Transverse colon (tissue), 4 donors: ENCODE data around the gene CDC16. TPM values are rescaled to one million over a fixed set of nuclear protein-coding genes. Genes with fewer than 3 reads are reported as not detected.

Experiments
- DNase-seq: peaks from one replicate; pipeline ENCODE4 v3.0.0-alpha.2; 2019
- H3K27ac ChIP-seq, 4 donors: fragments of 200-600 bp; sonication (generic); 2 replicates each; pipeline ENCODE4 v1.5.1; 2016 to 2018; ENCODE audit warnings: inconsistent platforms in 4 of 4
- H3K27me3 ChIP-seq: fragments of 200-600 bp; sonication (generic); 2 replicates; pipeline ENCODE4 v1.5.1; 2017; ENCODE audit warnings: inconsistent platforms
- H3K36me3 ChIP-seq, 4 donors: fragments of 200-600 bp; sonication (generic); 2 replicates each; pipeline ENCODE4 v1.5.1; 2017 to 2019; ENCODE audit warnings: inconsistent platforms in 4 of 4
- H3K4me1 ChIP-seq, 4 donors: fragments of 200-600 bp; sonication (generic); 2 replicates each; pipeline ENCODE4 v1.5.1; 2017 to 2020; ENCODE audit warnings: inconsistent platforms in 4 of 4
- H3K4me3 ChIP-seq, 4 donors: fragments of 200-600 bp; sonication (generic); 1 replicate in 1 of 4; 2 replicates in 3 of 4; pipeline versions ENCODE4 v1.5.1 to v1.6.1; 2017 to 2019; ENCODE audit warnings: inconsistent platforms in 4 of 4
- H3K9me3 ChIP-seq, 2 donors: fragments of 200-600 bp; sonication (generic); 2 replicates each; pipeline ENCODE4 v1.5.1; 2017 to 2019; ENCODE audit warnings: inconsistent platforms in 2 of 2
- EP300 ChIP-seq: sonication (generic); formaldehyde crosslinking; IDR thresholded peaks from one replicate; pipeline ENCODE4 v1.6.1; 2017; ENCODE audit warnings: antibody characterized with exemption, low read depth
- POLR2A ChIP-seq: fragments of 450-650 bp; IDR thresholded peaks from one replicate; pipeline ENCODE4 v1.6.1; 2016; ENCODE audit warnings: antibody characterized with exemption, mild to moderate bottlenecking, moderate library complexity
- POLR2AphosphoS5 ChIP-seq, 3 donors: sonication (generic); formaldehyde crosslinking; IDR thresholded peaks; one replicate each; pipeline ENCODE4 v1.6.1; 2016; ENCODE audit warnings: antibody characterized with exemption in 3 of 3
- WGBS, 2 donors: methylation state at CpG; one replicate each; pipeline ENCODE4 v1.1.5; 2018; ENCODE audit warnings: low coverage in 1 of 2; 5-methylcytosine and 5-hydroxymethylcytosine counted together
- in situ Hi-C, 4 donors: fragments of 200-750 bp; cut with MboI; loops; one replicate each; pipeline versions ENCODE4 v1.15.0 to v1.15.1; 2017; ENCODE audit warnings: low sequenced_read_pairs in 3 of 4, low pct_ligation_motif_present in 1 of 4, low pct_unique_long_range_greater_than_20kb in 1 of 4
- intact Hi-C: fragments of 100-400 bp; cut with DNase I; formaldehyde crosslinking; loops from one replicate; pipeline ENCODE4 v1.15.1; 2023; ENCODE audit warnings: low total_unique reads
- total RNA-seq, 4 donors: library from RNA; depleted of rRNA; stranded (reverse); fragments of >200 nt; gene quantifications; one replicate each; pipeline ENCODE4 v1.1.0, GENCODE V29; 2016
- TF ChIP-seq, protein P1 (sequence below), 5 experiments: fragments of 200-600 bp in 3 of 5; fragments of 450-650 bp in 2 of 5; sonication (generic) in 3 of 5; IDR thresholded peaks; 1 replicate in 2 of 5; 2 replicates in 3 of 5; pipeline ENCODE4 v1.5.1; 2016 to 2017; ENCODE audit warnings: antibody characterized with exemption in 5 of 5, inconsistent platforms in 3 of 5, mild to moderate bottlenecking in 2 of 5, moderate library complexity in 1 of 5

CDC16 gene
- total RNA-seq, 4 donors from 2014 or later = 34.8 to 75.4 (median 56.1) TPM

GRCh38 chr13:114285166-114285808 lies 50.6 kb downstream of the CDC16 start:
- no peak overlapping the region for H3K4me3 ChIP-seq
- DNase-seq = no peak
- 91 to 92% methylated on average over 4 of the region's 4 CpGs for WGBS, 2 donors
- H3K27me3 ChIP-seq = no peaks in the 10 kb centered on the region
- H3K4me1 ChIP-seq = peaks cover 10 to 21% (median 17%) of the 10 kb centered on the region in 4 donors
- peaks cover 0 to 22% (median 8%) of the 10 kb centered on the region in 4 donors for H3K36me3 ChIP-seq
- TF ChIP-seq, protein P1, sequence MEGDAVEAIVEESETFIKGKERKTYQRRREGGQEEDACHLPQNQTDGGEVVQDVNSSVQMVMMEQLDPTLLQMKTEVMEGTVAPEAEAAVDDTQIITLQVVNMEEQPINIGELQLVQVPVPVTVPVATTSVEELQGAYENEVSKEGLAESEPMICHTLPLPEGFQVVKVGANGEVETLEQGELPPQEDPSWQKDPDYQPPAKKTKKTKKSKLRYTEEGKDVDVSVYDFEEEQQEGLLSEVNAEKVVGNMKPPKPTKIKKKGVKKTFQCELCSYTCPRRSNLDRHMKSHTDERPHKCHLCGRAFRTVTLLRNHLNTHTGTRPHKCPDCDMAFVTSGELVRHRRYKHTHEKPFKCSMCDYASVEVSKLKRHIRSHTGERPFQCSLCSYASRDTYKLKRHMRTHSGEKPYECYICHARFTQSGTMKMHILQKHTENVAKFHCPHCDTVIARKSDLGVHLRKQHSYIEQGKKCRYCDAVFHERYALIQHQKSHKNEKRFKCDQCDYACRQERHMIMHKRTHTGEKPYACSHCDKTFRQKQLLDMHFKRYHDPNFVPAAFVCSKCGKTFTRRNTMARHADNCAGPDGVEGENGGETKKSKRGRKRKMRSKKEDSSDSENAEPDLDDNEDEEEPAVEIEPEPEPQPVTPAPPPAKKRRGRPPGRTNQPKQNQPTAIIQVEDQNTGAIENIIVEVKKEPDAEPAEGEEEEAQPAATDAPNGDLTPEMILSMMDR (IDR thresholded peaks at IDR 0.05) = no peak
- TF ChIP-seq EP300 (no peak), POLR2AphosphoS5 (IDR thresholded peaks at IDR 0.05) (no peak), POLR2A (no peak)
- no peaks in the 10 kb centered on the region for H3K9me3 ChIP-seq
- H3K27ac ChIP-seq = no peak overlapping the region
- in situ Hi-C loops (no loop called here), intact Hi-C loops (no loop called here)

- intact Hi-C loops = no loop called here
- no peaks in the 10 kb centered on the region for H3K9me3 ChIP-seq
- DNase-seq = no peak
- no peak overlapping the region for H3K27ac ChIP-seq
- peaks cover 0 to 32% (median 11%) of the 10 kb centered on the region in 4 donors for H3K36me3 ChIP-seq
- 96 to 100% methylated on average over 4 to 8 of the region's 8 CpGs for WGBS, 2 donors
- H3K27me3 ChIP-seq = no peaks in the 10 kb centered on the region
- peaks cover 7 to 15% (median 11%) of the 10 kb centered on the region in 4 donors for H3K4me1 ChIP-seq
- H3K4me3 ChIP-seq = no peak overlapping the region
- in situ Hi-C loops = no loop called here
- TF ChIP-seq EP300 = no peak
- TF ChIP-seq POLR2AphosphoS5 (IDR thresholded peaks at IDR 0.05) = no peak
- no peak for TF ChIP-seq POLR2A
- TF ChIP-seq, protein P1 (IDR thresholded peaks at IDR 0.05) = no peak
Observed at GRCh38 chr13:114286808-114287207, 52.1 kb downstream of the CDC16 start.

DNA sequence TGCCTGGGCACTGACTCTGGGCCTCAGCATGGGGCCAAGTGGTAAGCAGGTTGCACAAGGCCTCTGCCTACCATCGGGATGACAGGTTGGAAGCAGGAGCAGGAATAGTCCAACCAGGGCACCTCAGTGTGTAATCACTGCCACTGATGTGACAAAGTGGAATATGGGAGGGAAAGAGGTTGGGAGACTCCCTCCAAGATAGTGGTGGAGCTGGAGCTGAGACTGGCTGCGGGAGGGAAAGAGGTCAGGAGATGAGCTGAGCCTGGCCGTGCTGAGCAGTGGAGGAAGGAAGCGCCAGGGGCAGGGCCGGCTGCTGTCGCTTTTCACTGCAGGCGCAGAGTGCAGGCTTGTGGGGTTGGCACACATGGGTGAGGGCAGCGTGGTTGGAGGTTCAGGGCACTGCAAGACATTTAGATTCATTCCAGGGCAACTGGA lies 53.5 kb downstream of the CDC16 start:
- intact Hi-C loops (no loop called here), in situ Hi-C loops (no loop called here)
- no peak for TF ChIP-seq POLR2A
- no peak for TF ChIP-seq EP300
- no peak for TF ChIP-seq POLR2AphosphoS5 (IDR thresholded peaks at IDR 0.05)
- TF ChIP-seq, protein P1 (IDR thresholded peaks at IDR 0.05) = no peak
- WGBS, 2 donors = 96 to 97% methylated on average over 8 of the region's 8 CpGs
- Histone ChIP-seq H3K27me3 (no peaks in the 10 kb centered on the region), H3K27ac (no peak overlapping the region), H3K36me3 (peaks cover 0 to 39% (median 17%) of the 10 kb centered on the region in 4 donors), H3K4me3 (no peak overlapping the region), H3K4me1 (peaks cover 0 to 8% (median 3%) of the 10 kb centered on the region in 4 donors), H3K9me3 (no peaks in the 10 kb centered on the region)
- DNase-seq = no peak

DNA sequence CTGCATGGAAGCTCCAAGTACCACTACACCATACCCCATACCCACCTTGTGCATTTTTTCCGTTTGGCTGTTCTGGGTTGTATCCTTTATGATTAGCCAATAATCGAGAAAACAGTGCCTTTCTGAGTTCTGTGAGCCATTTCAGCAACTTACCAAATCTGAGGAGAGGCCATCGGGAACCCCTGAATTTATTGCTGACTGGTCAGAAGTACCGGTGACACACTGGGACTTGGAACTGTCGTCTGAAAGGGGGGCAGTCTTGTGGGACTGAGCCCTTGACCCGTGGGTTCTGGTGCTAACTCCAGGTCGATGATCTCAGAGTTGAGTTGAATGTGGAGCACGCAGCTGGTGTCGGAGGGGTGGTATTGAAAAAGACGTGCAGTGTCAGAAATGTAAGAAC lies 61.8 kb downstream of the CDC16 start:
- no peak for TF ChIP-seq POLR2AphosphoS5 (IDR thresholded peaks at IDR 0.05)
- TF ChIP-seq EP300 = no peak
- TF ChIP-seq POLR2A = no peak
- TF ChIP-seq, protein P1 (IDR thresholded peaks at IDR 0.05) = no peak
- Histone ChIP-seq H3K4me3 (no peak overlapping the region), H3K36me3 (peaks cover 0 to 41% (median 12%) of the 10 kb centered on the region in 4 donors), H3K27ac (no peak overlapping the region), H3K9me3 (no peaks in the 10 kb centered on the region), H3K27me3 (no peaks in the 10 kb centered on the region), H3K4me1 (no peaks in the 10 kb centered on the region)
- WGBS, 2 donors = 86 to 93% methylated on average over 7 to 10 of the region's 10 CpGs
- intact Hi-C loops (no loop called here), in situ Hi-C loops (no loop called here)
- no peak for DNase-seq
